HG02759 (cell line): ENCODE data around the gene SRA1.
"Not testable (repeated sequence)": the region's sequence is repeated elsewhere in the genome, so short reads cannot be mapped to it uniquely, and the experiment has no call there.

ENCODE experiments used
- ATAC-seq: cut with Tn5 transposase; IDR thresholded peaks from one replicate; pipeline ENCODE4 v1.9.1; 2021; ENCODE audit warnings: mild to moderate bottlenecking, moderate library complexity; ENCODE audit not compliant: unreplicated experiment

Gene SRA1

DNA sequence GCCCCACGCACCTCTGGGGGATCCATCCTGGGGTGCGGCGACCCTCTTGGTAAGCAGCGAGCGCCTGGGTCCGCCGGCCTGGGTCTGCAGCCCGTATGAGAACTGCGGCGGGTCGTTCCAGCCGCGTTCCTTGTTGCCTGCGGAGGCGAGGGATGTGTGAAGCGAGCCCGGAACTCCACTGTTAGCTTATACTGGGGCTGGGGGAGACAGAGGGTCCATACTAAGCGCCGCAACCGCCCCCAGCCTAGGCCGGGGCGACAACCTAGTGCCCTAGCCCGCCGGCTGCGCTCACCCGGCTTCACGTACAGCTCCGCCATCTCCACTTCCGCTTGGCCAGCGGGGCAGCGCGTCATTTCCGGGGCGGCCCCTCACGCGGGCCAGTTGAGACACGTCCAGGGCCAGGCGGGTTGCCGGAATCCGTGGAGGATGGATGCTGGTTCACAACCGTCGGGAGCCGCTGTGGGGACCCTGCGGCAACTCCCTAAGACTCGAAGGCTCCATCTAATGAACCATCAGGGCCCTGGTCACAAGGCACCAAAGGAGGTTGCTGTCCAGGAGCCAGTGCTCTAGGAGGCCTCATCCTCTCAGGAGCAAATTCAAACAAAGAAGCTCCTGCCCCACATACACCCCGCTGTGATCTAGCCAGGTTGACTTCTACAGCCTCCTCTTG is at the start of gene SRA1:
SRA1 (minus strand) TSS at position 338 of the 670 bp plus-strand sequence; CDS start at position 317, 21 bp downstream.
- peak; percentile 97 for ATAC-seq

DNA sequence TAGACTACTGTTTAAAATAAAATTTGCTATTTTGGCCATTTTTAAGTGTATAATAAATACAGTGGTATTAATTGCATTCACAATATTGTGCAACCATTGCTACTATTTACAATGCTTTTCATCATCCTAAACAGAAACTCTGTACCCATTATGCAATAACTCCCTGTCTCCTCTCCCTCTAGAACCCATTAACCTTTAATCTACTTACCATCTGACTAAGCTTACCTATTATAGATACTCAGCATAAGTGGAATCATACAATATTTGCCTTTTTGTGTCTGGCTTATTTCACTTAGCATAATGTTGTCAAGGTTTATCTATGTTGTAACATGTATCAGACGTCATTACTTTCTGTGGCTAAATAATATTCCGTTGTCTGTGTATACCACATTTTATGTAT is 49.8 kb upstream of the SRA1 start:
- no peak for ATAC-seq

DNA sequence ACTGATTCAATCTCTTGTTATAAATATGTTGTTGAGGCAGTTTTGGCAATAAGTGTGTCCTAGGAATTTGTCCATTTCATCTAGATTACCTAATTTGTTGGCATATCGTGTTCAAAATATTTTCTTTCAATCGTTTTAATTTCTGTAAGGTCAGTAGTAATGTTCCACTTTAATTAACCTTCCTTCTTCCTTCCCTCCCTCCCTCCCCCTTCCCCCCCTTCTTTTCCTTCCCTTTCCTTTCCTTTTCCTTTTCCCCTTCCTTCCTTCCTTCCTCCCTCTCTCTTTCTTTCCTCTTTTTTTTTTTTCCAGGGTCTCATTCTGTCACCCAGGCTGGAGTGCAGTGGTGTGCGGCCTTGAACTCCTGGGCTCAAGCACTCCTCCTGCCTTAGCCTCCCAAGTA is 48.6 kb upstream of the SRA1 start:
- ATAC-seq, result no peak

DNA sequence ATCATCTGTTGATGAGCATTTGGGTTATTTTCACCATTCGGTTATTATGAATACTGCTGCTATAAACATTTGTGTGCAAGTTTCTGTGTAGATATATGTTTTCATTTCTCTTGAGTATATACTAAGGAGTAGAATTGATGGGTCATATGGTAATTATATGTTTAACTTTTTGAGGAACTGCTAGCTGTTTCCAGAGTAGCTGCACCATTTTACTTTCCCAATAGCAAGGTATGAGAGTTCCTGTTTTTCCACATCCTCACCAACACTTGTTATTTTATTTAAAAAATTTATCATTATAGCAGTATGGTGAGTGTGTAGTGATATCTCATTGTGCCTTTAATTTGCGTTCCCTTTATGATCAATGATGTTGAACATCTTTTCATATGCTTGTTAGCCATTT is 46.5 kb upstream of the SRA1 start:
- no peak for ATAC-seq

GRCh38 chr5:140603446-140603698 is 46.1 kb upstream of the SRA1 start:
- ATAC-seq, result not testable (repeated sequence)

DNA sequence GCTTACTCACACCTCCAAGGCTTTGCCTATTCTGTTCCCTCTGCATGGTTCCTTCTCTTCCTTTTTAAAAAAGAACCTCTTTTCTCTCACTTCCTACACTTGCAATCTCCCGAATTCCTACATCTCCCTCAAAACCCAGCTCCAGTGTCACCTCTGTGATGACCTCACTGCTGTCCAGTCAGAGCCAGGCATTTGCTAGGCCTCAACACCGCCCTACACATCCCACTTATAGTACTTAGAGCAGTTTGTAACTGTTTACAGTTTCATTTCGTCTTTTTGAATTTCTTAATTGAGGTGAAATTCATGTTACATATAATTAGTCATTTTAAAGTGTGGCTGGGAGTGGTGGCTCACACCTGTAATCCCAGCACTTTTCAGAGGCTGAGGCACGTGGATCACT is 44.9 kb upstream of the SRA1 start:
- ATAC-seq, result no peak

DNA sequence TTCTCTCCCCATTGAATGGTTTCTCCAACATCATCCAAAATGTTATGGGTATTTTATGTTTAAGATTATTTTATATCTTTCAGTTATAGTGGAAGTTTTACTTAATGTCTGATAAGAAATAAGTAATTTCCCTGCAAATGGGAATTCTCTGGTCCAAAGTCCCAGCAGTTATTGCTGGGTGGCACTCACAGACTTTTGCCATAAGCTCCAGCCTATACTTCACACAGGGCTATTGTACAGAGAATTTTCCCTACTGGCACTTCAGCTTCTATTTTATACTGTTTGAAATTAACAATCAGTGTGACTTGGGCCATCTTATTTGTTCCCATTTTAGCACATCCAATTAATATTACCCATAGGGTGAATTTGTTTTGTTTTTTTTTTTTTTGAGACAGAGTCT is 42.8 kb upstream of the SRA1 start:
- no peak for ATAC-seq

GRCh38 chr5:140598836-140599235 is 41.6 kb upstream of the SRA1 start:
- no peak for ATAC-seq

DNA sequence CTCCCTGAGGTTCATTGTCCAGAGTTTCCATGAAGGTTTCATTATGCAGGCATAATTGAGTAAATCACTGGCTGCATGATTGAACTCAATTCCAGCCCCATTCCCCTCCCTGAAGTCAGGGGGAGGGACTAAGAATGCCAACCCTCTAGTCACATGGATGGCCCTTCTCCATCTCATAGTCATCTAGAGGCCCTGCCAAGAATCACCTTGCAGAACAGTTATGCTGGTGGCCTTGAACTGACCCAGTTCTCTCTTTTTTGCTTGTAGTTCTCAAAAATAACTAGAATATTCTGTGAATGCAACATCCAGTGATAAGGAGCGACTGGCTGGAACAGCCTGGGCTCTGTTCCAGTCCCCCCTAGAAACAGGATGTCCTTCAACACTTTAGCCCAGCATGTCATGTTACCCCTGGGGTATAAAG is 39.1 kb upstream of the SRA1 start:
- no peak for ATAC-seq

GRCh38 chr5:140595538-140596300 is 38.4 kb upstream of the SRA1 start:
- no peak for ATAC-seq

DNA sequence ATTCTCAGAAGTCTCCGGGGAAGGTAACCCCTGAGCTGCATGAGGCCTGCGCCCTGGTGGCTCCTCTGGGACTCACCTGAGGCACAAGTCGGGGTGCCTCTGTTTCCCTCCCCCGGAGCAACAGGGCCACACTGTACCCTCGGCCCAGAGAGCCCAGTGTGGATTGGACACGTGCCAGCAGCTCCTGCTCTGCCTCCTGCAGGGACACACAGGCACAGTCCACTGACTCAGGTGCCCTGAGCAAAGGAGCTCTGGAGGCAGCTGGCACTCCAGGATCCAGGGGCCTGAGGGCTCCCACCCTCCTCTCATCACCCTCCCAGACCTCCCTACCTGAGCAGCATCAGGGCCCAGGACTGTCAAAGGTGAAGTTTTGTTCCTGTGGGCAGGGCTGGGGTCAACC is 36.9 kb upstream of the SRA1 start:
- no peak for ATAC-seq

DNA sequence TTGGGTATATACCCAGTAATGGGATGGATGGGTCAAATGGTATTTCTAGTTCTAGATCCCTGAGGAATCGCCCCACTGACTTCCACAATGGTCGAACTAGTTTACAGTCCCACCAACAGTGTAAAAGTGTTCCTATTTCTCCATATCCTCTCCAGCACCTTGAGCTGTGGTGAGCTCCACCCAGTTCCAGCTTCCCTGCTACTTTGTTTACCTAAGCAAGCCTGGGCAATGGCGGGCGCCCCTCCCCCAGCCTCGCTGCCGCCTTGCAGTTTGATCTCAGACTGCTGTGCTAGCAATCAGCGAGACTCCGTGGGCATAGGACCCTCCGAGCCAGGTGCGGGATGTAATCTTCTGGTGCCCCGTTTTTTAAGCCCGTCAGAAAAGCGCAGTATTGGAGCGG is 35.8 kb upstream of the SRA1 start:
- ATAC-seq, result not testable (repeated sequence)

GRCh38 chr5:140591747-140592372 is 34.6 kb upstream of the SRA1 start:
- ATAC-seq, result no peak

DNA sequence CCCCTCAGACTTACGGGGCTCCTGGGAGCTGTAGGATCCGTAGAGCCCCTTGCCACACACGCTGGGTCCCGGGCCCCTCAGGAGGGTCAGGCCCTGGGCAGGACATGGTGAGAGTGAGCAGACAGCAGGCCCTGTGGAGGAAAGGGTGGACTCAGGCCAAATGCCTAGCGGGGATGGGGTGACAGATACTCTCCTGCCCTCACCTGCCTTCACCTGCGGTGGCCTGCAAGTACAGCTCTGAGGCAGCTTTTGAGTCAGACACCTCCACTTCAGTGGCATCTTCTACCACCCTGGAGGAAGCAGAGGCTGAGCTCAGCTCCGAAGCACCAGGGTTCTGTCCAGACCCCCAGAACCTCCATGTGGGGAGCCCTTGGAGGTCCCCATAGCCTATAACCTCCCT is 33.6 kb upstream of the SRA1 start:
- ATAC-seq, result no peak

DNA sequence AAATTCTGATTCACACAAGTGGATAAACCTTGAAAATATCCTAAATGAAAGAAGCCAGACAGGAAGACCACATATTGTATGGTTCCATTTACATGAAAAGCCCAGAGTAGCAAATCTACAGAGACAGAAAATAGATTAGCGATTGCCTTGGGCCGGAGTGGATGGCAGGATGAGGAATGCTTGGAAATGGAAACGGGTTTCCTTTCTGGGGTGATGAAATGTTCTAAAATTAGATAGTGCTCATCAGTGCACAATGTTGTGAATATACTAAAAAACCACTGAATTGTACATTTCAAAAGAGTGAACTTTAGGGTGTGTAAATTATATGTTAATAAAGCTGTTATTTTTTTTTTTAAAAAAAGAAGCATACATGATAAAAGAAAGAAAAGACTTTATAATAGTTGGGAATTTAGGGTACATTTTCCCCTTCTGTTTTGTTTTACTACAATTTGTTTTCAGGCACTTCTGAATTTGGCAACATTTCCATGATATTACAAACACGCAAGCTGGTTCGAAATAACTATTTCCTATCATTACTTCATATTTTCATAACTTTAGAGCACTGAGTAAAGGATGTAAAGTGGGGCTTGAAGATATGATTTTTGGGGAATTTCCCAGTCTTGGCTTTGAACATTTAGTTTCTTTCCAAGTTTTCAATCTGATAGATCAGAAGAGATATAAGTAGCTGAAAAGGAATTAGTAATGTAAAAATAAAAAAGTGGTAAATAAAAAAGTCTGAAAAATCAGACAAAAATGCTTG is 31.2 kb upstream of the SRA1 start:
- ATAC-seq, result no peak

- ATAC-seq, result no peak
These were observed 30.2 kb upstream of the SRA1 start for GRCh38 chr5:140587495-140587894.

GRCh38 chr5:140579188-140579747 is 22.0 kb upstream of the SRA1 start:
- ATAC-seq, result not testable (repeated sequence)

- no peak for ATAC-seq
These were observed 19.5 kb upstream of the SRA1 start for GRCh38 chr5:140576776-140577201.

GRCh38 chr5:140575309-140575708 is 18.0 kb upstream of the SRA1 start:
- ATAC-seq, result no peak

DNA sequence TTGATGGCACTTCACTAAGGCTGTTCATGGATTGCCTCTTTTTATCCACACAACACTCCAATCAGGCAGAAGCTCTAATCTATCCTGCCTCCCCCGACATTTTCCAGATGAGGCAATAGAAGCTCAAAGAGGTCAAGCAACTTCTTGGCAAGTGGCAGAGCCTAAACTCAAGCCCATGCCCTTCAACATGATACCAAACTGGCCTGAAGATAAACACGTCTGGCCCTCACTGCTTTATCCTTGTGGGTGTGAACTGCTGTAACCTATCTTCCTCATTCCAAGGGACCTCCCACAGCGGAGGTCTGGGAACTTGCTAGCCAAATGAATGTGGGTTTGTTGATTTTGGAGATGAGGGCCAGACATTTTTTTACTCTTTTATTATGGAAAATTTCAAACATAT is 16.9 kb upstream of the SRA1 start:
- no peak for ATAC-seq

GRCh38 chr5:140573683-140574082 is 16.4 kb upstream of the SRA1 start:
- no peak for ATAC-seq
